GM12878 (cell line): ENCODE data around the gene SMPDL3B. TPM values are rescaled to one million over a fixed set of nuclear protein-coding genes. Genes with fewer than 3 reads are reported as not detected.

Experiments used
- ATAC-seq: fragments of 200-7000 bp; cut with Tn5 transposase; 3 replicates; pipeline ENCODE4 v1.9.1; 2020; ENCODE audit warnings: mild to moderate bottlenecking, moderate library complexity
- BruUV-seq: library from RNA; stranded (reverse); fragments of 400-500 nt; replicated peaks from 2 replicates; lab custom pipeline; 2021; lab: Mats Ljungman, UMichigan
- CTCF ChIA-PET: fragments of 300-600 bp; sonication (Branson Sonifier 250); formaldehyde crosslinking; extraction: SDS; loops from one replicate; lab custom pipeline; 2021; ENCODE audit warnings: inconsistent platforms; lab: Yijun Ruan, JAX
- POLR2A ChIA-PET: fragments of 350-600 bp; formaldehyde crosslinking; extraction: SDS; loops from one replicate; lab custom pipeline; 2021; ENCODE audit warnings: inconsistent platforms; lab: Charles Lee
- RAD21 ChIA-PET: fragments of 300-600 bp; sonication (Branson Sonifier 250); formaldehyde crosslinking; loops from one replicate; lab custom pipeline; 2023; ENCODE audit warnings: antibody characterized with exemption; ENCODE audit not compliant: unreplicated experiment; lab: Charles Lee
- SMC1A ChIA-PET: fragments of 300-600 bp; sonication (Branson Sonifier 250); formaldehyde crosslinking; loops from one replicate; lab custom pipeline; 2023; ENCODE audit not compliant: unreplicated experiment, uncharacterized antibody; lab: Charles Lee
- DNase-seq: peaks from one replicate; pipeline ENCODE4 v3.0.0-alpha.2; 2011; ENCODE audit warnings: low read depth, low spot score
- FAIRE-seq: peaks from 3 replicates; lab custom pipeline; 2011; peaks lifted over from hg19 to GRCh38; lab: Jason Lieb, UNC
- H2AFZ ChIP-seq: 2 replicates; pipeline ENCODE4 v1.6.0; 2011; ENCODE audit warnings: low read depth, low read length, control low read depth; ENCODE audit not compliant: control insufficient read depth
- H3K27ac ChIP-seq: 2 replicates; pipeline ENCODE4 v1.5.1; 2011; ENCODE audit warnings: control low read depth; ENCODE audit not compliant: control insufficient read depth, insufficient read depth
- H3K27me3 ChIP-seq, 2 experiments: replicated peaks in 1 of 2; 2 replicates each; pipeline versions ENCODE4 v1.6.0 to v1.6.1; 2011; ENCODE audit warnings: low read length in 1 of 2; ENCODE audit not compliant: control insufficient read depth in 2 of 2, insufficient read depth in 2 of 2
- H3K36me3 ChIP-seq, 2 experiments: 2 replicates each; pipeline ENCODE4 v1.5.1; 2011; ENCODE audit warnings: low read length in 1 of 2; ENCODE audit not compliant: control insufficient read depth in 2 of 2, insufficient read depth in 2 of 2
- H3K4me1 ChIP-seq: 2 replicates; pipeline ENCODE4 v1.6.1; 2011; ENCODE audit warnings: mild to moderate bottlenecking, low read length, moderate library complexity, mixed read lengths; ENCODE audit not compliant: control insufficient read depth, insufficient read depth
- H3K4me2 ChIP-seq: 2 replicates; pipeline ENCODE4 v1.6.0; 2011; ENCODE audit warnings: control low read depth; ENCODE audit not compliant: control insufficient read depth, insufficient read depth
- H3K4me3 ChIP-seq: fragments of 200-600 bp; sonication (generic); 2 replicates; pipeline ENCODE4 v1.5.1; 2016
- H3K79me2 ChIP-seq: 2 replicates; pipeline ENCODE4 v1.6.0; 2011; ENCODE audit warnings: low read length; ENCODE audit not compliant: control insufficient read depth, insufficient read depth
- H3K9ac ChIP-seq: 2 replicates; pipeline ENCODE4 v1.8.0; 2011; ENCODE audit warnings: low read length, control low read depth, mixed read lengths; ENCODE audit not compliant: control insufficient read depth, insufficient read depth
- H3K9me3 ChIP-seq: replicated peaks from 3 replicates; pipeline ENCODE4 v1.5.1; 2011; ENCODE audit warnings: mild to moderate bottlenecking, low read length; ENCODE audit not compliant: control insufficient read depth, insufficient read depth
- H4K20me1 ChIP-seq: 2 replicates; pipeline ENCODE4 v1.6.0; 2011; ENCODE audit not compliant: control insufficient read depth, insufficient read depth
- ASH2L ChIP-seq: fragments of 300-600, 200-600 bp; sonication (generic); IDR thresholded peaks from 2 replicates; pipeline ENCODE4 v1.6.1; 2017; ENCODE audit warnings: low read depth, mild to moderate bottlenecking, borderline replicate concordance
- ATF7 ChIP-seq: fragments of 450-650 bp; IDR thresholded peaks from 2 replicates; pipeline ENCODE4 v1.6.1; 2016; ENCODE audit warnings: low read depth, mild to moderate bottlenecking
- BHLHE40 ChIP-seq, 2 experiments: fragments of 450-650 bp in 1 of 2; IDR thresholded peaks; 2 replicates each; pipeline ENCODE4 v1.6.1; 2011 to 2017; ENCODE audit warnings: low read depth in 2 of 2, borderline replicate concordance in 1 of 2, improper control_type of control experiment in 1 of 2, low read length in 1 of 2, mild to moderate bottlenecking in 1 of 2
- CREB1 ChIP-seq: IDR thresholded peaks from 2 replicates; pipeline ENCODE4 v1.6.1; 2012; ENCODE audit warnings: low read depth, mild to moderate bottlenecking, inconsistent platforms
- MTA3 ChIP-seq: IDR thresholded peaks from 2 replicates; pipeline ENCODE4 v1.6.1; 2012; ENCODE audit warnings: low read length, inconsistent platforms, borderline replicate concordance
- PAX8 ChIP-seq: fragments of 450-650 bp; IDR thresholded peaks from 2 replicates; pipeline ENCODE4 v1.6.1; 2017; ENCODE audit warnings: mild to moderate bottlenecking, moderate library complexity
- POLR2AphosphoS2 ChIP-seq: IDR thresholded peaks from 2 replicates; pipeline ENCODE4 v1.6.1; 2011; ENCODE audit warnings: low read depth, mild to moderate bottlenecking, low read length, improper control_type of control experiment, moderate library complexity
- RAD21 ChIP-seq: IDR thresholded peaks from 2 replicates; pipeline ENCODE4 v1.6.1; 2011; ENCODE audit warnings: mild to moderate bottlenecking, low read depth, low read length, moderate library complexity; ENCODE audit not compliant: insufficient read depth
- RFX5 ChIP-seq: IDR thresholded peaks from 2 replicates; pipeline ENCODE4 v1.6.1; 2011; ENCODE audit warnings: low read depth, low read length, improper control_type of control experiment
- RUNX3 ChIP-seq: IDR thresholded peaks from 2 replicates; pipeline ENCODE4 v1.6.1; 2012; ENCODE audit warnings: low read length, inconsistent platforms
- SIX5 ChIP-seq: IDR thresholded peaks from 2 replicates; pipeline ENCODE4 v1.6.1; 2011; ENCODE audit warnings: mild to moderate bottlenecking, low read depth, low read length, moderate library complexity; ENCODE audit not compliant: severe bottlenecking
- WGBS: methylation state at CpG from one replicate; pipeline ENCODE4 v1.1.6; 2016; ENCODE audit warnings: low lambda C conversion rate; ENCODE audit not compliant: insufficient replicate concordance, insufficient coverage; ENCODE audit errors: missing lambda C conversion rate; 5-methylcytosine and 5-hydroxymethylcytosine counted together
- in situ Hi-C: fragments of 300-500 bp; cut with MboI; formaldehyde crosslinking; loops from 9 replicates; pipeline ENCODE4 v1.14.3; 2018; ENCODE audit warnings: mixed read lengths
- intact Hi-C: fragments of 100-400 bp; cut with micrococcal nuclease; formaldehyde crosslinking; loops from one replicate; pipeline ENCODE4 v1.14.2; 2022; ENCODE audit not compliant: unreplicated experiment
- polyA plus RNA-seq, 11 experiments: library from polyadenylated mRNA; depleted of rRNA in 4 of 11; unstranded in 6 of 11; stranded (reverse) in 5 of 11; fragments of >200 nt; fragmentation: Nextera tagmentation in 4 of 11; fragmentation: Illumina TruSeq in 1 of 11; extraction: Ambion mirVana in 4 of 11; extraction: Trizol in 1 of 11; gene quantifications; 1 replicate in 1 of 11; 2 replicates in 10 of 11; pipeline versions ENCODE4 v1.2.1 to v1.2.3, GENCODE V29; 2011 to 2016; ENCODE audit warnings: inconsistent platforms in 2 of 11, missing spikeins in 2 of 11, low read depth in 1 of 11
- total RNA-seq, 4 experiments: library from RNA; depleted of rRNA in 3 of 4; stranded (reverse); fragments of >200 nt in 3 of 4; fragmentation: Illumina TruSeq in 1 of 4; extraction: Trizol in 1 of 4; gene quantifications; 2 replicates each; pipeline versions ENCODE4 v1.2.1 to v1.2.3, GENCODE V29; 2013 to 2021
- TF ChIP-seq, protein P1 (sequence below): IDR thresholded peaks from 2 replicates; pipeline ENCODE4 v1.6.1; 2011; ENCODE audit warnings: borderline replicate concordance, low read depth, mild to moderate bottlenecking, moderate library complexity, low read length; ENCODE audit not compliant: insufficient read depth, poor library complexity, severe bottlenecking
- TF ChIP-seq, protein P2 (sequence below): IDR thresholded peaks from 2 replicates; pipeline ENCODE4 v1.6.1; 2012; ENCODE audit warnings: low read depth, low read length, improper control_type of control experiment
- TF ChIP-seq, protein P3 (sequence below): fragments of 450-650 bp; formaldehyde crosslinking; IDR thresholded peaks from 2 replicates; pipeline ENCODE4 v1.4.0; 2020; ENCODE audit warnings: mild to moderate bottlenecking, moderate library complexity

Gene SMPDL3B
- total and polyA plus RNA-seq, 10 of the 15 experiments (the other 5 are each of a cell fraction or from before 2014, with no cell fraction given) = 0.56 to 2.7 (median 1.0) TPM

DNA sequence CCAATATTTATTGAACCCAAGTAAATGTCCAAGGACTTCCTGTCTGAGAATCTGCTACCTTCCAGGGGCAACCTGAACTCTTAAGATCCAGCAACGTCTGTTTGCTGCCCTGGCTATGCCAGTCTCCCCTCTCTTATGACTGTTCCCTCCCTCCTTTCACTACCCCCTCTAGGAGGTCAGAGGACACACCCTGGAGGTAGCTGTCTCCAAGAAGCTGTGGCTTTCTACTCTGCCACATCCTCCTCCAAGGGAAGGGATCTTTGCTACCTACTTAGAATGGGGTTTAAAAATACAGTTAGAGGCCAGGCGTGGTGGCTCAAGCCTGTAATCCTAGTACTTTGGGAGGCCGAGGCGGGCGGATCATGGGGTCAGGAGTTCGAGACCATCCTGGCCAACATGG lies 3.6 kb upstream of the SMPDL3B start:
- SMC1A ChIA-PET = interaction anchor here (1.2 kb wide), 1 partner anchor 49 kb away, joined by 3 read pairs; no protein-coding TSS in a partner anchor
- no peak for DNase-seq
- TF ChIP-seq, protein P1, sequence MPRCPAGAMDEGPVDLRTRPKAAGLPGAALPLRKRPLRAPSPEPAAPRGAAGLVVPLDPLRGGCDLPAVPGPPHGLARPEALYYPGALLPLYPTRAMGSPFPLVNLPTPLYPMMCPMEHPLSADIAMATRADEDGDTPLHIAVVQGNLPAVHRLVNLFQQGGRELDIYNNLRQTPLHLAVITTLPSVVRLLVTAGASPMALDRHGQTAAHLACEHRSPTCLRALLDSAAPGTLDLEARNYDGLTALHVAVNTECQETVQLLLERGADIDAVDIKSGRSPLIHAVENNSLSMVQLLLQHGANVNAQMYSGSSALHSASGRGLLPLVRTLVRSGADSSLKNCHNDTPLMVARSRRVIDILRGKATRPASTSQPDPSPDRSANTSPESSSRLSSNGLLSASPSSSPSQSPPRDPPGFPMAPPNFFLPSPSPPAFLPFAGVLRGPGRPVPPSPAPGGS = no peak
- TF ChIP-seq MTA3 (no peak), RFX5 (no peak), CREB1 (no peak), ATF7 (no peak), ASH2L (no peak), POLR2AphosphoS2 (no peak), SIX5 (no peak), RUNX3 (no peak), RAD21 (no peak), BHLHE40 (IDR thresholded peaks at IDR 0.05; ENCODE audit: borderline replicate concordance in 1 of 2, low read depth in 2 of 2, low read length in 1 of 2) (no peak), PAX8 (no peak)
- TF ChIP-seq, protein P2, sequence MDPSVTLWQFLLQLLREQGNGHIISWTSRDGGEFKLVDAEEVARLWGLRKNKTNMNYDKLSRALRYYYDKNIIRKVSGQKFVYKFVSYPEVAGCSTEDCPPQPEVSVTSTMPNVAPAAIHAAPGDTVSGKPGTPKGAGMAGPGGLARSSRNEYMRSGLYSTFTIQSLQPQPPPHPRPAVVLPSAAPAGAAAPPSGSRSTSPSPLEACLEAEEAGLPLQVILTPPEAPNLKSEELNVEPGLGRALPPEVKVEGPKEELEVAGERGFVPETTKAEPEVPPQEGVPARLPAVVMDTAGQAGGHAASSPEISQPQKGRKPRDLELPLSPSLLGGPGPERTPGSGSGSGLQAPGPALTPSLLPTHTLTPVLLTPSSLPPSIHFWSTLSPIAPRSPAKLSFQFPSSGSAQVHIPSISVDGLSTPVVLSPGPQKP = no peak
- TF ChIP-seq, protein P3, sequence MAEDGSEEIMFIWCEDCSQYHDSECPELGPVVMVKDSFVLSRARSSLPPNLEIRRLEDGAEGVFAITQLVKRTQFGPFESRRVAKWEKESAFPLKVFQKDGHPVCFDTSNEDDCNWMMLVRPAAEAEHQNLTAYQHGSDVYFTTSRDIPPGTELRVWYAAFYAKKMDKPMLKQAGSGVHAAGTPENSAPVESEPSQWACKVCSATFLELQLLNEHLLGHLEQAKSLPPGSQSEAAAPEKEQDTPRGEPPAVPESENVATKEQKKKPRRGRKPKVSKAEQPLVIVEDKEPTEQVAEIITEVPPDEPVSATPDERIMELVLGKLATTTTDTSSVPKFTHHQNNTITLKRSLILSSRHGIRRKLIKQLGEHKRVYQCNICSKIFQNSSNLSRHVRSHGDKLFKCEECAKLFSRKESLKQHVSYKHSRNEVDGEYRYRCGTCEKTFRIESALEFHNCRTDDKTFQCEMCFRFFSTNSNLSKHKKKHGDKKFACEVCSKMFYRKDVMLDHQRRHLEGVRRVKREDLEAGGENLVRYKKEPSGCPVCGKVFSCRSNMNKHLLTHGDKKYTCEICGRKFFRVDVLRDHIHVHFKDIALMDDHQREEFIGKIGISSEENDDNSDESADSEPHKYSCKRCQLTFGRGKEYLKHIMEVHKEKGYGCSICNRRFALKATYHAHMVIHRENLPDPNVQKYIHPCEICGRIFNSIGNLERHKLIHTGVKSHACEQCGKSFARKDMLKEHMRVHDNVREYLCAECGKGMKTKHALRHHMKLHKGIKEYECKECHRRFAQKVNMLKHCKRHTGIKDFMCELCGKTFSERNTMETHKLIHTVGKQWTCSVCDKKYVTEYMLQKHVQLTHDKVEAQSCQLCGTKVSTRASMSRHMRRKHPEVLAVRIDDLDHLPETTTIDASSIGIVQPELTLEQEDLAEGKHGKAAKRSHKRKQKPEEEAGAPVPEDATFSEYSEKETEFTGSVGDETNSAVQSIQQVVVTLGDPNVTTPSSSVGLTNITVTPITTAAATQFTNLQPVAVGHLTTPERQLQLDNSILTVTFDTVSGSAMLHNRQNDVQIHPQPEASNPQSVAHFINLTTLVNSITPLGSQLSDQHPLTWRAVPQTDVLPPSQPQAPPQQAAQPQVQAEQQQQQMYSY (CRISPR knock-in tag) = no peak
- BruUV-seq = no TSS peak
- H3K79me2 ChIP-seq = no peaks in the 10 kb centered on the region
- H3K4me3 ChIP-seq = no peak overlapping the region
- no peak overlapping the region for H3K9ac ChIP-seq
- no peak for ATAC-seq
- H4K20me1 ChIP-seq = no peaks in the 10 kb centered on the region
- H3K4me1 ChIP-seq = peaks cover 7% of the 10 kb centered on the region
- CTCF ChIA-PET = interaction anchor here (1.2 to 4.8 kb wide), 3 partner anchors 8 to 74 kb away, joined by 4 to 40 read pairs (median 5); no protein-coding TSS in a partner anchor
- RAD21 ChIA-PET = interaction anchor here (0.6 to 1.5 kb wide), 2 partner anchors 40 to 105 kb away, joined by 3 read pairs; no protein-coding TSS in a partner anchor
- FAIRE-seq = no peak
- no peak overlapping the region for H3K4me2 ChIP-seq
- intact Hi-C loops (no loop called here), in situ Hi-C loops (no loop called here)
- POLR2A ChIA-PET = interaction anchor here (0.6 kb wide), 1 partner anchor 157 kb away, joined by 4 read pairs; no protein-coding TSS in a partner anchor
- H3K27ac ChIP-seq = no peak overlapping the region
- no peak overlapping the region for H2AFZ ChIP-seq
- no peaks in the 10 kb centered on the region for H3K36me3 ChIP-seq
- H3K9me3 ChIP-seq = no peaks in the 10 kb centered on the region
- WGBS = 74% methylated on average over 6 of the region's 6 CpGs
- H3K27me3 ChIP-seq = peaks cover 0 to 2% of the 10 kb centered on the region in 2 experiments; a peak in 2 of 4 replicates
